SK-N-DZ (cell line): ENCODE measurements around the gene AWAT2. TPM values are rescaled to one million over a fixed set of nuclear protein-coding genes. Genes with fewer than 3 reads are reported as not detected.

ENCODE experiments used
- DNase-seq: peaks from one replicate; pipeline ENCODE4 v3.0.0-alpha.2; 2015; ENCODE audit warnings: low spot score
- polyA plus RNA-seq, 2 experiments: library from polyadenylated mRNA; depleted of rRNA; stranded (reverse); fragments of >200 nt; gene quantifications; 2 replicates each; pipeline ENCODE4 v1.2.3, GENCODE V29; 2014

The AWAT2 gene, protein sequence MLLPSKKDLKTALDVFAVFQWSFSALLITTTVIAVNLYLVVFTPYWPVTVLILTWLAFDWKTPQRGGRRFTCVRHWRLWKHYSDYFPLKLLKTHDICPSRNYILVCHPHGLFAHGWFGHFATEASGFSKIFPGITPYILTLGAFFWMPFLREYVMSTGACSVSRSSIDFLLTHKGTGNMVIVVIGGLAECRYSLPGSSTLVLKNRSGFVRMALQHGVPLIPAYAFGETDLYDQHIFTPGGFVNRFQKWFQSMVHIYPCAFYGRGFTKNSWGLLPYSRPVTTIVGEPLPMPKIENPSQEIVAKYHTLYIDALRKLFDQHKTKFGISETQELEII
- polyA plus RNA-seq (2014; cell fraction: cytosol; rRNA removed) = not detected in 2 replicates
- polyA plus RNA-seq (2014; cell fraction: nucleus; rRNA removed) = not detected in 2 replicates

DNA sequence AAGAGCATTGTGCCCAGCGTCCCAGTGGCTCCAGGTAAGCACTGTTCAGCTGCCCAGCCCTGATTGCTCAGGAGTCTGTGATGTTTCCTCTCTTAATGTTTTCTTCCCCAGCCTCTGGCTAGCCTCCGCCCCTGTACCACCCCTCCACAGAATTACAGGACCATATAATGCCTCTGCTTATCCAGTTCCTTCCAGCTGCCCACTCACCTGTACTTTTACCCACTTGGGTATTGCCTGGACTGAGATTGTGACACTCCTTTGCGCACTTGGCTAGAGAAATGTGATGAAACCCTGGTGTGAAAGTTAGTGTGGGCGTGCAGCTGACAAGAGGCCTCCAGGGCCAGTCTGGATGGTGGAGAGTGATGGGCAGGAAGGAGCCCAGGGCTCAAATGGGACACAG is at the start of gene AWAT2:
Gene AWAT2, minus strand, starts transcription at position 14 of the 400 bp plus-strand sequence. Its CDS starts 6 bp downstream, at position 8.
- no peak for DNase-seq

DNA sequence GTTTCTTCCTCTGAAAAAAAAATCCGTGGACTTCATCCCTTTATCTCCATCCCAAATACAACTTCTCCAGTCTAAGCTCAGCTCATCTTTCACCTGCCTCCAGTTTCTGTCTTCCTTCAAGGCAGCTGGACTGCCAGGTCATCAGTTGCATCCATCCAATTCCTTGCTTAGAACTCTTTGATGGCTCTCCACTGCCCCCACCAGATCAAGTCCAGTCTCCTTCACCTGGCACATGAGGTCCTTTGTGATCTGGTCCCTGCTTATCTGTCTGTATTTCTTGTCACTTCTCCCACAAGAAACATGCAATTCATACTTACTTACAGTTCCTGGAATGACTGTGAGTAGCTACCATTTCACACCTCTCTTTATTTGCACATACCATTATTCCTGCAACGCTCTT is 46.3 kb upstream of the AWAT2 start:
- DNase-seq = no peak

DNA sequence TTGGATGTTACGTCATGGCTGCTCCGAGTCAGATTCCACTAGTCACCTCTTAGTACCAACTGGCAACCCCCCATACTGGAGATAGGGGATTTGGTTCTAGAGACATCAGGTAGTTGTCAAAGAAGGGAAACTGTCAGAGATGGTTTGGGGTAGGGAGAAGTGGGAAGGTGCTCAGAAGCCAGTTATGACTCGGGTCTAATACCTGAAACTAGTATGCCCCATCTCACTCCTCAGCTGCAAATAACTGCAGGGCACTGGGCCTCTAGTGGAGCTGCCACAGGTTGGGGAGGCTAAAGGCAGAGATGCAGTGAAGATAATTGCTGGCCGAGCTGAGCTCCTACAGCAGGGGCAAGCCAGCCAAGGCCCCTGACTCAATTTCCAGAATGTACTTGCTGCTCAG is 42.5 kb upstream of the AWAT2 start:
- DNase-seq = no peak

DNA sequence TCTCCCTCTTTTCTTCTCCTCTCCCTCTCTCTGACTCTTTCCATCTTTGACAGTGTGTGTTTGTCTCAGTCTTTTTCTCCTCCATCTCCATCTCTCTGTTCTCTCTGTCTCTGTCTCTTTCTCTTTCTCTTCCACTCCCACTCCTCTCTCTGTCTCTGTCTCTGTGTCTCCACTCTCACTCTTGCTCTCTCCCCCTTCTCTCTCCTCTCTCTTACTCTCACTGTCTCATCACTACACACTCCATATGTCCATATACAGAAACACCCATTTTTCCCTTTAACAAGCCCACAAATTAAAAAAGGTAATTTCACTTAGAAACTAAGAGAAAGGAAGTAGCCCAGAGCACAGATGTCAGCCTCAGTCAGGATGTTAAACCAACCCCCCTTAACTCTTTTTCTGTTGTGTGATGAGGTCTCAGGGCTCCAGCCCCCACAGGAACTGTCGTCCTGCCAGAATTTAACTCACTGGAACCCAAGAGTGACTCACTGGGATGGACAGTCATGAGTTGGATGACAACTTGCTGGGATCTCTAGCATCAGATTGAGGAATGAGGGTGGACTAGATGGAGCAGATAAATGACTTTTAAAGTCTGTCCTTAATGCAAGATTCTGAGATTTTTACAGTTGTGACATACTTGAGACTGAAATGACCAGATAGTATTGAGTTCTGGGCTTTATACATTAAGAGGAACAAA is 40.0 kb upstream of the AWAT2 start:
- no peak for DNase-seq

DNA sequence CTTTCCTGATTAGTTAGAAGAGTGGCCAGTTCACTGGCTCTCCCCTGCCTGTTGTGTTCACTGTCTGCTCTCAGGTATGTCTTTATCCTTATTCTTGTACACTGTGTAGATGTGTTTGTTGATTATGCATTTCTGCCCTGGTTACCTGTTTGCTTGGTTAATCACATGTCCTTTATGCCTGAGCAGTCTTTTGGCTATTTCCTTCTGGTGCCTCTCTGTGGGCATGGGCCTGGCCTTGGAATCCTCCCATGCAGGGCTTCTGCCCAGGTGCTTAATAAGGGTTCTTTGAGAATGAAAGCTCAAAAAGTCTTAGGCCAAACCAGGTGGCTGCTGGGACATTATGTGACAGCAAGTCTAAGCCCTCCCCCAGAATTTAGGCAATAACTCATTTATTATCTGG is 39.0 kb upstream of the AWAT2 start:
- no peak for DNase-seq

DNA sequence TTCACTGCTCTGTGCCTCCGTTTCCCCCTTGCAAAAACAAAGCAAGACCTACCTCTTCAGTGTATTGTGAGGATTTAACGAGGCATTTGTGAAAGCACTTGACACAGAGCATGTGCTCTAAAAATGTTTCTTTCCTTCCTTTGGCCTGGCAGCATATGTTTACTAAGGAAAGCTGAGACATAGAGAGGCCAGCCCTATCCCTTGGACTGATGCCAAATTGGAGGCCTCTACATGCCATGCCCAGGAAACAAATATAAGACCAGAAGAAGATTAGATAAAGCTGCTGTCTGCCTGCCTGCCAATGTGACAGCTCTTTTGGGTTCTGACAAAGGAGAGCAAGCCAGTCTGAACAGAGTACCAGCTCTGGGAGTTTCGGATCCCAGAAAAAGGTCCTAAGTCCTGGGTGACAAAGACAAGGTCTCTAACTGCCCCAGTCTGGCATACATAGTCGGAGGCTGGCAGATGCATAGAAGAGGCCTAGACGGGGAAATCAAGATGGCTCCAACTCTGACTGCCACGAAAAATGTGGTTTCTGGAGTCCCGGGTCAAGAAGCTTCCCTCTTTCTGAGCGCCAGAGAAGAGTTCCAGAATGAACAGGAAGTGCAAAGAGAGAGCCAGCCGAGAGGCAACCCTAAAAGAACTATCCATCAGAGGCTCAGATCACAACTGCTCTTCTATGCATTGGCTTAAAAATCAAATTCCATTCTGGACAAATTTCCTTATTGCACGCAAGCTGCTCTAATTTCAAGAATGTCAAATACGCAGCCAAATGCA is 38.3 kb upstream of the AWAT2 start:
- DNase-seq = no peak

DNA sequence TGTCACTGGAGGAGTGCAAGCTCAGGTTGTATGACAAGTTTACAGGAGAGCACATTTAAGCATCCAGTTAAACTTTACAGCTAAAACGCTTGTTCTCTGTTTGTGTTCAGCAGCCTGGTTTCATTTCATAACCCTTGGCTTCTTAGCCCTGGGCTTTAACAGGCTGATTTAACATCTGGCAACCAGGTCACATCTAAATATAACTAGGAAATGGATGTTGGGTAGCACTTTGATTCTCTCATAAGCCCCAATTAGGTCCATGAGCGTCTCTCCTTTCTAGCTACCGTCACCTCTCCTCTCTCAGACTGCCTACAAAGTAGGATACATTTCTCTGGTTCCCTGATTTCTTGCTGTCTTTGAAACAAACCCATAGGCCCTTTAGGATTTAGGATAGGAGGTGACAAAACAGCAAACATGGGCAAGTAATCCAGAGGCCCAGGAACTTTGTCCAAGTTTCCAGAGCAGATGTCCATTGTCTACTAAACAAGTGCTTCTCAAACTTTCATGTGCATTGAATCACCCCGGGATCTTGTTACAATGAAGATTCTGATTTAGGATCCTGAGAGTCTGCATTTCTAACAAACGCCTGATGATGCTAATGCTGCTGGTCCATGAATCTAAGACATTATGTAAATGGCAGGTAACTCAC is 35.0 kb upstream of the AWAT2 start:
- DNase-seq = no peak

DNA sequence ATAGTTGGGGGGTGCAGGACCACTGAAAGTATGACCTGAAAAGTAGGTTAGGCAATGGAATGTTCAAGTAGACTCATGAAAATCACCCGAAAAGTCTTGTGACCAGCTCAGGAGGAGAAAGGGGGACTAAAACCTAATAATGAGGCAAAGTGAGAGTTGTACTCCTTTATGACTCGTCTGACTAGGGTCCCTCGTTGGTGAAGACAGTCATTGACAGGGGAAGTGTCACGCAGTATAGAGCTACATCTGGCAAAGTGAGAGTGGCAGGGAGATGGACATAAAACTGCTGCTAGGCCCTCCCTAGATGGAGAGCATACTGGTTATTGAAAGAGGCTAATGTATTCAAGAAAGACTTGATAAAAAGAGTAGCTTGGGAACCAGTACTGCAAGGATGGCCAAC is 33.0 kb upstream of the AWAT2 start:
- no peak for DNase-seq

DNA sequence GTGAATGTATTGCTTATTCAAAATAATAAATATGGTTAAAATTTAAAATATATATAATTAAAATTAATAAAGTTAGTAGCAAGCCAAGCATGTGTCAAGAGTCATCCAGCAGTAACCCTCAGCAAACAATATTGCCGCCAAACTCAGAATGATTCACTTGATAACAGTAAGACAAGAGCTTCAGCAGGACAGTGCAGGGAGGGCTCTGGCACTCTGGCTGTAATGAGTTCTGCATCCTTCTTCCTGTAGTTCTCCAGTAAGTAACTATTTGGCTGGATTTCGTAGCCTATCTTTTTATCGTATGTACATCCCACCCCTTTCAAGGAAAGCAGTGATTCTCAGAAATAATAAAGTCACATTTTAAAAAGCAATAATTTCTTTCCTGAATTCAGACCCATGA is 30.1 kb upstream of the AWAT2 start:
- no peak for DNase-seq

DNA sequence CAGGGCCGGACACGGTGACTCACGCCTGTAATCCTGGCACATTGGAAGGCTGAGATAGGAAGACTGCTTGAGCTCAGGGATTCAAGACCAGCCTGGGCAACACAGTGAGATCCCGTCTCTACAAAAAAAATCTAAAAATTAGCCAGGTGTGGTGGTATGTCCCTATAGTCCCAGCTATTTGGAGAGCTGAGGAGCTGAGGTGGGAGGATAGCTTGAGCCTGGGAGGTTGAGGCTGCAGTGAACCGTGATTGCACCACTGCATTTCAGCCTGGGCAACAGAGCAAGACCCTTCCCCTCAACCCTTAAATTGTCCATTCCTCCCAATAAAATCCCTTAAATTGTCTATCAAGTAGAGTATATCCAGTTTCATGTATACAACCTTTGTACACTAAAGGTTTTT is 29.6 kb upstream of the AWAT2 start:
- DNase-seq = no peak

DNA sequence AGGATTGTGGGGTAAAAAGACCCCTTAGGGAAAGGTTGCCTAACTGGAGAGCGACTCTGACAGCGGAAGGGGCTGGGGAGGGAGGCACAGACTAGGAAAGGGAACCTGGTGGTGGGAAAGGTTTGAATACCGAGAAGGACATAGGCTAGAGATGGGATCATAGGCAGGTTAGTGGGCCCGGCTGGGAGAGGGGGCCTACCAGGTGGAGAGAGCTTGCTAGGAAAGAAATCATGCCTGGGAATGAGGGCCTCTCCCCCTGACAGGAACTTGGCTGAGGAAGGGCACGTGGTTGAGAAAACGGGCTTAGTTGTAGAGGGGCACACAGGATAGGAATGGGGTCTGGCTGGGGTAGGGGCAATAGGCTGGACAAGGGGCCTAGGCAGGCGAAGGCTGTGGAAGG is 16.9 kb upstream of the AWAT2 start:
- no peak for DNase-seq

DNA sequence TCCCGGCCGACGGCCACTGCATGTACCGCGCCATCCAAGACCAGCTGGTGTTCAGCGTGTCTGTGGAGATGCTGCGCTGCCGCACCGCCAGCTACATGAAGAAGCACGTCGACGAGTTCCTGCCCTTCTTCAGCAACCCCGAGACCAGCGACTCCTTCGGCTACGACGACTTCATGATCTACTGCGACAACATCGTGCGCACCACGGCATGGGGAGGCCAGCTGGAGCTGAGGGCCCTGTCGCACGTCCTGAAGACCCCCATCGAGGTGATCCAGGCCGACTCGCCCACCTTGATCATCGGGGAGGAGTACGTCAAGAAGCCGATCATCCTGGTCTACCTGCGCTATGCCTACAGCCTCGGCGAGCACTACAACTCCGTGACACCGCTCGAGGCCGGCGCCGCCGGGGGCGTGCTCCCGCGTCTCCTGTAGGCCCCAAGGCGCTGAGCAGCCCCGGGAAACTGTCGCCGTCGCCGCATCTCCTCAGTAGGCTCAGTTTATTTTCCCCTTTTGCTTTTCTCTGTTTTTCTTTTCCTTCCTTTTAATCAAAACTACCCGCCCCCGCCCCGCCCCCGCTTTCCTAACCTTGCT is 13.3 kb upstream of the AWAT2 start:
- no peak for DNase-seq

DNA sequence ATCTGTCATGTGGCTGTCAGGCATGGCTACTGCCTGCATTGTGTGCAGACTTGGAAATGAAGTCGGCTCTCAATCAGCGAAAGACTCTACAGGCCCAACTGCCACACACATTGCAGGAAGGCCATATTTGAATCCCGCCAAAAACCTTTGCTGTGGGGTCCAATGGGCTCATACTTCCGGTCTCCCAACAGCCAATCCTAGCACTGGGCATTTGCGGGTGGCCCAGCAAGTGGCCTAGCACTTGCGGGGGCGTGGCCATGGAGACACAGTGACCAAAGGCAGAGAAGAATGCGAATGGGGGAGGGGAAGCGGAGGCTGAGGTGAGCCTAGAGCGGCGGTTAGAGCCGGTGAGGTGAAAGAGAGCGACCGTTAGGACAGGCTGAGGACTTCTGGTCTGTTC is 12.3 kb upstream of the AWAT2 start, which contains the start of gene OTUD6A:
Gene OTUD6A, plus strand, starts transcription at position 382 of the 400 bp plus-strand sequence. CDS start 68 bp downstream, outside the sequence.
- no peak for DNase-seq

DNA sequence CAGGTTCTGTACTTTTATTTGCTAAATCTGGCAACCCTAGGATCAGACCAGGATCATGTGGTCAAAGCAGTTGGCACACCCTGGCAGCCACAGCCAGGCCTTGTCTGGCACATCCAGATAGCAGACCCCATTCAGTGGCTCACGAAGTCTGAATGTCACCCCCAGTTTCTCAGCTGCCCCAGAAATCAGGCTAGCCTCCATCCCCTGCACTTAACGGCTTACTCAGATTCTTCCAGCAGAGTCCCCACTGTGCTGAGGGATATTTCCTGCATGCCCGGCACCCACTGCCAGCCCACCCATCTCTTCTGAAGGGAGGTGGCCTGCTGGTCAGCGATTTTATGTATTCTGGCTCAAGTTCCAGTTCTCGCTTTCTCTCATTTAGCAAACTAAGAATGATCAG is 4.7 kb upstream of the AWAT2 start:
- no peak for DNase-seq

DNA sequence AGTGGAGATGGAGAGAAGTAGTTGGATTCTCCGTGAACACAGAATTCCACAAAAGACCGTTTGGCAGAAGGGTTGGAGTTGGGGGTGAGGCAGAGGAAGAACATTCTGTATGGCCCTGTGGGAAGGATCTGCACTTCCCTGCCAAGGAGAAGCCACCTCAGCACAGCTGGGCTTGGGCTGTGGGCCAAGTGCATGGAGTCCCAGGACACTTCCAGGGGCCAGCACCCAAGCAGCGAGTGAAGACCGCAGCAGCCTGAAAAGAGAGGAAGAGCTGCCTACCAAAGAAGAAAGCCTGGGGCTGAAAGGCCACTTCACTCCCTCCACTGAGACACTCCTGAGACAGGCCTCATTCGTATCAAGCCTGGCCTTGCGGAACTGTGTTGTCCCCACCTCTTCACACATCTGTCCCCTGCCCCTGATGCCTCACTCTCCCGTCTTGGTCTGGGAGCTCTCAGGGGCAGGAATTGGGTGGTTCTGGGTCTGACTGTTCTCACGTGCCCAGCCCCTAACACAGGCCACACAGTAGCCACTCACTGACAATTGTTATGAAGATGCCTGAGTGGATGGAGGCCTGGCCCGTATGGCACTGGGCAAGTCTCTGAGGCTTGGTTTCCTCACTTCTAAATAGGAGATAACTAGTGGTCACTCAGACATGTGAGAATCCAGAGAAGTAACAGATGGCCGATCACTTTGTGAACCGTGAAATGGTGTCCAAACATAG is 3.3 kb upstream of the AWAT2 start:
- DNase-seq = no peak

DNA sequence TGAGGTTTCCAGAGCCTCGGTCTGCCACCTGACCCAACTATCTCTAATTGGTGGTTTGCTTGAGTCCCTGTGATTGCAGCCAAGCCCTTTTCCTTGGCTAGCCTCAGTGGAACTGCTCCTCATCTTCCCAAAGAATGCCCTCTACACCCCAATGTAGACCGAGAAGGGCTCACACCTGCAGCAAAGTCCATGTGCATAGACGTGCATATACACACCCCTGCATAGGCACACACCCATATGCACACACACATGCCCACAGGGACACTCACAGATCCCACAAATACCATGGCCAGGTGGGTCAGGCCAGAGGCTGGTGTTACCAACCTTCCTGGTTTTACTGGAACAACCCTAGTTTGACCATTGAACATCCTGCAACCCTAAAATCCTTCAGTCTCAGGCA is 332 bp downstream of the AWAT2 start:
- no peak for DNase-seq

DNA sequence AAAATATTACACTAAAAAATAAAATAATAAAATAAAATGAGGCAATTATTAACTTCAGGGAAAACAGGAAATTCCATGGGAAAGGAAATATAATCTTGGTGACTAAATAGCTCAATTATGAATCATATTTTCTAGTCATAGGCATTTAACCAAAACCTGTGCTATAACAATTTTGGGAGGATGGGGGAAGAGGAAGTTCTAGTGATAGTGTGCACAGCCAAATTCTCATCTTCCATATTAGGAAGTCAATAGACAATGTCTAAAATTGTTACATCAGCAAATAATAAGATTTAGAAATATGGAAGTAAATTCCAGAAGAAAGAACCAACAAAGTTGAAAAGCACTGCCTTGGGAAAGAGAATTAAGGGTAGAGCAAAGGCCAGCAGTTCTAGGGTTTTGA is 2.8 kb downstream of the AWAT2 start:
- no peak for DNase-seq

DNA sequence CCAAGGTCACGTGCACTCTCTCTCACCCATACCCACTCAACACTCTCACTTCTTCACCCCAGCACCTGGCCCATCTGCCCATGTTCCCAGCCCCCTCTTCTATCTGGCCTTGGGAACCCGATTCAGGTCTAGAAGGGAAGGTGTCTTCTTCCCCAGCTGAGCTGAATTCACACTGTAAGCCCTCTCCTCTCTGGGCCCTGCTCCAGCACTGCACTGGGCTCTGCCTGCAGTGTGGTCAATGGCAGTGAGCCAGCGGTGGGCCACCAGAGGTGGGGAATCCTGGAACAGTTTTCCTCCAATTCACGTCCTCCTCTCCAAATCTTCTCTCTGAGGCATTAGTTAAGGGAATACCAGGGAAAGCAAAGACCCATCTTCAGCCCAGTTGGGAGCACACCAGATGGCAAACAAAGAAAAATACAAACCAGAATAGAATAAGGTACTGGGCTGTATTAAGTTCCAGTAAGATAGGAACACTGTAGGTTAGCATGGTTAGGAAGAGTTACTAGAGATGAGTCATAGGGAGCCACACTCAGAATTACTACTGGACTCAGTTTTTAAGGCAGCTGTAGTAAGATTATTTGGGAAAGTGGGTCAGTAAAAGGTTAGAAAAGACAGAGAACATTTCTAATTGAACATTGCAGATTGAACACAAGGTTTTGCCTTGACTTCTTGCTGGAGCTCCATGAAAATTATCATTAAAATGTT is 5.0 kb downstream of the AWAT2 start:
- DNase-seq = no peak

DNA sequence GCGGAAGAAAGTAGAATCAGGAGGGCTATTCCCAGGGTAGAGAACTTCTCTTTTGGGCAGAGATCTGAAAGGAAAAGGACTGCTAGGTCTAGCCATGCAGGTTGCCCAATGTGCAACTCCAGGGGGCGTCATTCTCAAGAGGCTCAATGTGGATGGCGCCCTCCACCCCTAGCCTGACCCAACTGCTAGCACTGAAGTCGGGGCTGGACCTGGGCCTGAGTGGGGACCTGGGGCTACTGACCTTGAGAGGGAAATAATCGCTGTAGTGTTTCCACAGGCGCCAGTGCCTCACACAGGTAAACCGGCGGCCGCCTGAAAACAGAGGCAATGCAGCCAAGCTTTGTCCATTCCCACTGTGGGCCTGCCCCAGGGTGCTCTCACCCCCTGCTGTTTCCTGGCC is 6.1 kb downstream of the AWAT2 start:
- DNase-seq = no peak
